Lower lobe of right lung (tissue), 2 donors: ENCODE results near the gene RNF215. TPM values are rescaled to one million over a fixed set of nuclear protein-coding genes. Genes with fewer than 3 reads are reported as not detected.

Experiments used
- ATAC-seq, 2 donors: fragments of 200-7000 bp; cut with Tn5 transposase; one replicate each; pipeline ENCODE4 v1.9.1; 2020 to 2022; ENCODE audit warnings: mild to moderate bottlenecking in 2 of 2, moderate library complexity in 2 of 2
- DNase-seq: peaks from one replicate; pipeline ENCODE4 v3.0.0-alpha.2; 2020
- H3K27ac ChIP-seq: fragments of 200-600 bp; one replicate; pipeline ENCODE4 v1.8.0; 2022
- H3K27me3 ChIP-seq: fragments of 200-600 bp; one replicate; pipeline ENCODE4 v1.8.0; 2022; ENCODE audit warnings: low read depth
- H3K36me3 ChIP-seq: fragments of 200-600 bp; one replicate; pipeline ENCODE4 v1.8.0; 2022; ENCODE audit warnings: mild to moderate bottlenecking
- H3K4me1 ChIP-seq: fragments of 200-600 bp; one replicate; pipeline ENCODE4 v1.8.0; 2022
- H3K4me3 ChIP-seq: fragments of 200-600 bp; one replicate; pipeline ENCODE4 v1.8.0; 2022; ENCODE audit warnings: mild to moderate bottlenecking
- H3K9me3 ChIP-seq: fragments of 200-600 bp; one replicate; pipeline ENCODE4 v1.8.0; 2022
- CTCF ChIP-seq: fragments of 200-600 bp; IDR thresholded peaks from one replicate; pipeline ENCODE4 v1.8.0; 2022; ENCODE audit warnings: antibody characterized with exemption, mild to moderate bottlenecking
- intact Hi-C: fragments of 100-400 bp; cut with DNase I; formaldehyde crosslinking; loops from one replicate; pipeline ENCODE4 v1.11.0; 2022
- total RNA-seq: library from RNA; stranded (reverse); fragmentation: NEBNext Ultra II Directional; extraction: Animal tissue kit (Norgen Biotek cat#: 25700); gene quantifications from one replicate; pipeline ENCODE4 v1.2.1, GENCODE V29; 2021
- donor health status: DM: no; HTN: yes; CAD: no; lungs with severe emphysema.

The RNF215 gene
- total RNA-seq, 1 donor from 2014 or later: 13.6 TPM

- intact Hi-C loops: no loop called here
Observed at GRCh38 chr22:30375312-30375849, 11.8 kb downstream of the RNF215 start.

GRCh38 chr22:30373331-30374325, 13.6 kb downstream of the RNF215 start:
- H3K36me3 ChIP-seq: no peaks in the 10 kb centered on the region
- H3K4me1 ChIP-seq: no peaks in the 10 kb centered on the region
- TF ChIP-seq CTCF: no peak
- DNase-seq (no peak), ATAC-seq (no peak)
- intact Hi-C loops: no loop called here
- no peaks in the 10 kb centered on the region for H3K27me3 ChIP-seq
- no peaks in the 10 kb centered on the region for H3K9me3 ChIP-seq
- H3K4me3 ChIP-seq: no peak overlapping the region
- H3K27ac ChIP-seq: no peak overlapping the region

More at GRCh38 chr22:30375312-30375849, 11.8 kb downstream of the RNF215 start:
- H3K36me3 ChIP-seq: peaks cover 10% of the 10 kb centered on the region
- DNase-seq: no peak
- H3K4me1 ChIP-seq: no peaks in the 10 kb centered on the region
- no peak for ATAC-seq
- no peaks in the 10 kb centered on the region for H3K9me3 ChIP-seq
- H3K27me3 ChIP-seq: no peaks in the 10 kb centered on the region
- TF ChIP-seq CTCF: no peak
- H3K27ac ChIP-seq: no peak overlapping the region
- no peak overlapping the region for H3K4me3 ChIP-seq

- intact Hi-C loops: no loop called here
- Histone ChIP-seq H3K27me3 (no peaks in the 10 kb centered on the region), H3K27ac (no peak overlapping the region), H3K4me3 (no peak overlapping the region), H3K36me3 (no peaks in the 10 kb centered on the region), H3K9me3 (no peaks in the 10 kb centered on the region), H3K4me1 (no peaks in the 10 kb centered on the region)
- DNase-seq: no peak
- ATAC-seq: peak; percentile 55 to 57
- no peak for TF ChIP-seq CTCF
Observed at GRCh38 chr22:30372915-30373314, 14.3 kb downstream of the RNF215 start.

GRCh38 chr22:30371981-30372380, 15.2 kb downstream of the RNF215 start:
- intact Hi-C loops: no loop called here
- no peak for TF ChIP-seq CTCF
- no peak for ATAC-seq
- no peak overlapping the region for H3K4me3 ChIP-seq
- no peaks in the 10 kb centered on the region for H3K27me3 ChIP-seq
- H3K36me3 ChIP-seq: no peaks in the 10 kb centered on the region
- DNase-seq: no peak
- no peaks in the 10 kb centered on the region for H3K9me3 ChIP-seq
- no peaks in the 10 kb centered on the region for H3K4me1 ChIP-seq
- H3K27ac ChIP-seq: no peak overlapping the region

- DNase-seq (no peak), ATAC-seq (no peak)
- Histone ChIP-seq H3K27me3 (no peaks in the 10 kb centered on the region), H3K9me3 (no peaks in the 10 kb centered on the region), H3K27ac (no peak overlapping the region), H3K4me3 (no peak overlapping the region), H3K4me1 (no peaks in the 10 kb centered on the region), H3K36me3 (no peaks in the 10 kb centered on the region)
- TF ChIP-seq CTCF: no peak
- intact Hi-C loops: no loop called here
Observed at GRCh38 chr22:30371321-30371720, 15.9 kb downstream of the RNF215 start.
